Kidney (tissue), 14 donors: ENCODE measurements around the gene ARPC2. TPM values are rescaled to one million over a fixed set of nuclear protein-coding genes. Genes with fewer than 3 reads are reported as not detected.

Experiments
- DNase-seq, 5 donors: peaks; one replicate each; pipeline ENCODE4 v3.0.0-alpha.2; 2013 to 2020
- FAIRE-seq: peaks from 2 replicates; lab custom pipeline; 2012; peaks lifted over from hg19 to GRCh38; lab: Jason Lieb, UNC
- H3K27ac ChIP-seq, 2 donors: one replicate each; pipeline ENCODE4 v1.7.0; 2013; ENCODE audit warnings: low read depth in 2 of 2, low read length in 2 of 2, inconsistent platforms in 1 of 2
- H3K27me3 ChIP-seq: one replicate; pipeline ENCODE4 v1.7.1; 2013; ENCODE audit warnings: low read length, inconsistent platforms; ENCODE audit not compliant: control insufficient read depth, insufficient read depth
- H3K36me3 ChIP-seq, 3 donors: one replicate each; pipeline versions ENCODE4 v1.7.0 to v1.7.1; 2013; ENCODE audit warnings: low read length in 3 of 3, control low read depth in 1 of 3, inconsistent platforms in 1 of 3; ENCODE audit not compliant: insufficient read depth in 3 of 3, control insufficient read depth in 2 of 3
- H3K4me1 ChIP-seq, 3 donors: one replicate each; pipeline versions ENCODE4 v1.7.0 to v1.7.1; 2013; ENCODE audit warnings: low read length in 3 of 3, inconsistent platforms in 1 of 3, low read depth in 1 of 3; ENCODE audit not compliant: control insufficient read depth in 2 of 3, insufficient read depth in 2 of 3
- H3K4me3 ChIP-seq, 3 donors: one replicate each; pipeline versions ENCODE4 v1.7.0 to v1.8.1; 2013; ENCODE audit warnings: low read length in 3 of 3, control low read depth in 1 of 3, inconsistent platforms in 1 of 3
- H3K9ac ChIP-seq, 3 donors: one replicate each; pipeline versions ENCODE4 v1.7.0 to v1.7.1; 2013; ENCODE audit warnings: low read length in 3 of 3, control low read depth in 1 of 3, inconsistent platforms in 1 of 3
- H3K9me3 ChIP-seq, 3 donors: one replicate each; pipeline versions ENCODE4 v1.7.0 to v1.7.1; 2013; ENCODE audit warnings: low read length in 3 of 3, control low read depth in 1 of 3, inconsistent platforms in 1 of 3; ENCODE audit not compliant: control insufficient read depth in 2 of 3, insufficient read depth in 1 of 3
- intact Hi-C: fragments of 100-400 bp; cut with DNase I; formaldehyde crosslinking; loops from one replicate; pipeline ENCODE4 v1.11.1; 2022
- polyA plus RNA-seq: library from polyadenylated mRNA; stranded (reverse); fragments of 350-450 nt; fragmentation: Illumina TruSeq; extraction: RNeasy Lipid Tissue Mini Kit (QIAGEN cat#74804); gene quantifications from one replicate; pipeline ENCODE4 v1.2.3, GENCODE V29; 2014; ENCODE audit warnings: low read depth, low replicate concordance; ENCODE audit not compliant: insufficient read depth
- total RNA-seq: library from RNA; stranded (reverse); fragmentation: NEBNext Ultra II Directional; extraction: Animal tissue kit (Norgen Biotek cat#: 25700); gene quantifications from one replicate; pipeline ENCODE4 v1.2.1, GENCODE V29; 2021
- TF ChIP-seq, protein P1 (sequence below): IDR thresholded peaks from 3 replicates; pipeline ENCODE4 v1.5.1; 2012; ENCODE audit warnings: mild to moderate bottlenecking, moderate library complexity, borderline replicate concordance; ENCODE audit not compliant: insufficient read depth; ENCODE audit errors: extremely low read depth
- donor health status: control.
- donor health status: control.
- donor health status: control.
- donor health status: control.
- donor health status: control.
- donor health status: DM: yes; HTN: yes; CAD: no.
- donor health status: Normal renal cell carcinoma (clear cell type).

ARPC2 gene
- total and polyA plus RNA-seq, 2 donors from 2014 or later, result 195 to 252 TPM

DNA sequence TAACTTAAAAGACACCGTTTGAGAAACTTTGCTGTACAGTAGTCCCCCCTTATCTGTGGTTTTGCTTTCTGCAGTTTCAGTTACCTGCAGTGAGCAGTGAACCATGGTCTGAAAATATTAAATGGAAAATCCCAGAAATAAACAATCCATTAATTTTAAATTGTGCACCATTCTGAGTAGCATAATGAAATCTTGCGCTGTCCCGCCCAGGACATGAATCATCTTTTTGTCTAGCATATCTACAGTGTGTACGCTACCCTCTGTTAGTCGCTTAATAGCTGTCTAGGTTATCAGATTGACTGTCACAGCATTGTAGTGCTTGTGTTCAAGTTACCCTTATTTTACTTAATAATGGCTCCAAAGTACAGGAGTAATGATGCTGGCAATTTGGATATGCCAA, 6.1 kb downstream of the ARPC2 start:
- intact Hi-C loops, result no loop called here
- Histone ChIP-seq H3K27ac (no peak overlapping the region), H3K4me1 (peaks cover 0 to 11% (median 8%) of the 10 kb centered on the region in 3 donors), H3K27me3 (no peaks in the 10 kb centered on the region), H3K36me3 (peaks cover 3 to 12% (median 9%) of the 10 kb centered on the region in 3 donors), H3K4me3 (no peak overlapping the region), H3K9me3 (no peaks in the 10 kb centered on the region), H3K9ac (no peak overlapping the region)
- DNase-seq, result no peak
- FAIRE-seq, result no peak
- TF ChIP-seq, protein P1, sequence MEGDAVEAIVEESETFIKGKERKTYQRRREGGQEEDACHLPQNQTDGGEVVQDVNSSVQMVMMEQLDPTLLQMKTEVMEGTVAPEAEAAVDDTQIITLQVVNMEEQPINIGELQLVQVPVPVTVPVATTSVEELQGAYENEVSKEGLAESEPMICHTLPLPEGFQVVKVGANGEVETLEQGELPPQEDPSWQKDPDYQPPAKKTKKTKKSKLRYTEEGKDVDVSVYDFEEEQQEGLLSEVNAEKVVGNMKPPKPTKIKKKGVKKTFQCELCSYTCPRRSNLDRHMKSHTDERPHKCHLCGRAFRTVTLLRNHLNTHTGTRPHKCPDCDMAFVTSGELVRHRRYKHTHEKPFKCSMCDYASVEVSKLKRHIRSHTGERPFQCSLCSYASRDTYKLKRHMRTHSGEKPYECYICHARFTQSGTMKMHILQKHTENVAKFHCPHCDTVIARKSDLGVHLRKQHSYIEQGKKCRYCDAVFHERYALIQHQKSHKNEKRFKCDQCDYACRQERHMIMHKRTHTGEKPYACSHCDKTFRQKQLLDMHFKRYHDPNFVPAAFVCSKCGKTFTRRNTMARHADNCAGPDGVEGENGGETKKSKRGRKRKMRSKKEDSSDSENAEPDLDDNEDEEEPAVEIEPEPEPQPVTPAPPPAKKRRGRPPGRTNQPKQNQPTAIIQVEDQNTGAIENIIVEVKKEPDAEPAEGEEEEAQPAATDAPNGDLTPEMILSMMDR, result no peak

DNA sequence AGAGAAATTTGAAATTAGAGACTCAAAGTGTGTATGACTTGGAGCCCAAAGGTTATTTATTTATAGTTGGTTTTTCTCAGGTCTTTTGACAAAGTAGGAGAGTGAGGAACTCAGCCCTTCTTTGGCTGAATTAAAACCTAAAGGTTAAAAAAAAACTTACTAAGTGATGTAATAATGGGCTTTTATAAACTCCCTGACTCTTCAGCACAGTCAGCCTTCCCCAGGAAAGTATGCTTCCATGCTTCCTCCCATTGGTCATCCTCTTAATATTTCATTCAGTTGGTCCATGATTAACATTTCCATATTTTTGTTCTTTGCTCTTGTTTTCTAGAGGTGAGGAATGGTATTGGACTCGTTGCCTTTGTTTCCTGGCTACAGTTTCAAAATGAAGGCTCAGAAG, 7.2 kb downstream of the ARPC2 start:
- Histone ChIP-seq H3K9ac (no peak overlapping the region), H3K27ac (no peak overlapping the region), H3K4me1 (peaks cover 0 to 12% (median 9%) of the 10 kb centered on the region in 3 donors), H3K36me3 (peaks cover 3 to 19% (median 16%) of the 10 kb centered on the region in 3 donors), H3K27me3 (no peaks in the 10 kb centered on the region), H3K4me3 (no peak overlapping the region), H3K9me3 (no peaks in the 10 kb centered on the region)
- intact Hi-C loops, result no loop called here
- TF ChIP-seq, protein P1, result no peak
- FAIRE-seq (no peak), DNase-seq (no peak)

DNA sequence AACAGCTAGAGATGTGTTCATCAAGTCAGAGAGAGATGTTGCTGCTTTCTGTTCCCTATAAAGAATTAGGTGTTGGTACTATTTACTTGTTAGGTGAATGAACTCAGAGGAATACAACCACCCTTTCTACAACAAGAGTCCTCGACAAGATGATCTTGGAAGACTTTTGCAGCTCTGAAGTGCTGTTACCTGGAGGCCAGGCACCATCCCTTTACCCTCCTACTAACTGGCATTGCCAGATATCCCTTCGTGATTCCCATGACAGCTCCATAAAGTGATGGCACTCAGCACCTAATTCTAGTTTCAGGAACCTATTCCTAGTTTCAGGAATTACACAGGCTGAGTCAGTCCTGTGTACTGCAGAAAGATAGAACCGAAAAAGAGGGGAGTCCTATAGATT, 9.9 kb downstream of the ARPC2 start:
- Histone ChIP-seq H3K4me1 (peaks cover 0 to 25% (median 16%) of the 10 kb centered on the region in 3 donors), H3K4me3 (no peak overlapping the region), H3K36me3 (peaks cover 3 to 19% (median 16%) of the 10 kb centered on the region in 3 donors), H3K9me3 (no peaks in the 10 kb centered on the region), H3K27me3 (no peaks in the 10 kb centered on the region), H3K27ac (no peak overlapping the region), H3K9ac (no peak overlapping the region)
- no peak for DNase-seq
- intact Hi-C loops, result no loop called here
- no peak for FAIRE-seq
- TF ChIP-seq, protein P1, result no peak

DNA sequence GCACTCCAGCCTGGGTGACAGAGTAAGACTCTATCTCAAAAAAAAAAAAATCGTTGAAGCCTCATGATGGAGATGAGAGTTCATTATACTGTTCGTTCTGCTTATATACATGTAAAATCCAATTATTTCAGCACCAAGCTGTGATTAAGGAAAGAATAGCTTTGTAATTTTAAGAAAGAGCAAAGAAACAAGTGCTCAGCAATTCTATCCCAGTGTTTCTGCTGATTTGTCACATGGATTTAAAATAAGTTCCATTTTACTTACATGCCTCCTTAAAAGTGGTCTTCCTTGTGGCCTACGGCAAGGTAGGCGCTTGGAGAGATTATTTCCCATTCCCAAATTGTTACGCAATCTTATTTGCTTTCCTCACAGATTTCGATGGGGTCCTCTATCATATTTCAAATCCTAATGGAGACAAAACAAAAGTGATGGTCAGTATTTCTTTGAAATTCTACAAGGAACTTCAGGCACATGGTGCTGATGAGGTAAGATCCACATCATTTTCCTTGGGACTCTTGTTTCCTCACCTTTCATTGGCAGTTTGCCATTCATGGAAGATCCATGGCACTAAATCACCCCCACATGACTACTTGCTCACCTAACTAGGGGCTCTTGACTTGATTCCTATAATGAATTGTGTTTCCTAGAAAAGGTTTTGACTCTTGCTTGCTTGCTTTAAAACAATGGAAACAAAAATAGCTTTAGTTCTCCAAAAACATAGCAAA, 11.5 kb downstream of the ARPC2 start:
- Histone ChIP-seq H3K4me1 (peaks cover 0 to 18% (median 12%) of the 10 kb centered on the region in 3 donors), H3K36me3 (peaks cover 4 to 29% (median 18%) of the 10 kb centered on the region in 3 donors), H3K9ac (no peak overlapping the region), H3K9me3 (no peaks in the 10 kb centered on the region), H3K27ac (peak overlapping the region in 1 of 2 donors; percentile 62), H3K27me3 (no peaks in the 10 kb centered on the region), H3K4me3 (no peak overlapping the region)
- TF ChIP-seq, protein P1, result no peak
- intact Hi-C loops, result no loop called here
- FAIRE-seq (no peak), DNase-seq (no peak)
